GM18873 (cell line): ENCODE measurements around the gene POU3F3.

ENCODE experiments used
- ATAC-seq: cut with Tn5 transposase; IDR thresholded peaks from one replicate; pipeline ENCODE4 v1.9.1; 2021; ENCODE audit warnings: mild to moderate bottlenecking, moderate library complexity, moderate number of reproducible peaks; ENCODE audit not compliant: unreplicated experiment, low FRiP score

Gene POU3F3

GRCh38 chr2:104872866-104873688, 19.2 kb downstream of the POU3F3 start:
- peak; percentile 61 for ATAC-seq

GRCh38 chr2:104873689-104874054, 19.8 kb downstream of the POU3F3 start:
- no peak for ATAC-seq

DNA sequence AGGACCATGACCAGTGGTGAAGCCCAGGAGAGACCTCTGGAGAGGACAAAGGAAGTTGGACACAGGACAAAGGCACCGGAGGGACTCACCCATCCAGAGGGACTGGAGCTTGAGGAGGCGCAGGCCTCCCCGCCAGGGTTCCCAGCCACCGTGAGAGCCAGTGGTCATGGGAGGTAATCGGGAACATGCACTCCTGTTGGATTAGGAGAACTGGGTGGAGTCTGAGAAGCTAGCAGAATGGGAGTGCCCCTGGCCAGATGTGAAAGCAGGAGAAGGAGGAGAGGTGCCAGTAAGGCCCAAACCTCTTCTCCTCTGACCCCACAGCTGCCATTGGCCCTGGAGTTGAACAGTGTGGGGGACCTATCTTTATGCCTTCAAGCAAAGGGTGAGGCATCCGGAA, 20.3 kb downstream of the POU3F3 start:
- no peak for ATAC-seq

GRCh38 chr2:104875262-104875661, 21.3 kb downstream of the POU3F3 start:
- ATAC-seq: no peak

DNA sequence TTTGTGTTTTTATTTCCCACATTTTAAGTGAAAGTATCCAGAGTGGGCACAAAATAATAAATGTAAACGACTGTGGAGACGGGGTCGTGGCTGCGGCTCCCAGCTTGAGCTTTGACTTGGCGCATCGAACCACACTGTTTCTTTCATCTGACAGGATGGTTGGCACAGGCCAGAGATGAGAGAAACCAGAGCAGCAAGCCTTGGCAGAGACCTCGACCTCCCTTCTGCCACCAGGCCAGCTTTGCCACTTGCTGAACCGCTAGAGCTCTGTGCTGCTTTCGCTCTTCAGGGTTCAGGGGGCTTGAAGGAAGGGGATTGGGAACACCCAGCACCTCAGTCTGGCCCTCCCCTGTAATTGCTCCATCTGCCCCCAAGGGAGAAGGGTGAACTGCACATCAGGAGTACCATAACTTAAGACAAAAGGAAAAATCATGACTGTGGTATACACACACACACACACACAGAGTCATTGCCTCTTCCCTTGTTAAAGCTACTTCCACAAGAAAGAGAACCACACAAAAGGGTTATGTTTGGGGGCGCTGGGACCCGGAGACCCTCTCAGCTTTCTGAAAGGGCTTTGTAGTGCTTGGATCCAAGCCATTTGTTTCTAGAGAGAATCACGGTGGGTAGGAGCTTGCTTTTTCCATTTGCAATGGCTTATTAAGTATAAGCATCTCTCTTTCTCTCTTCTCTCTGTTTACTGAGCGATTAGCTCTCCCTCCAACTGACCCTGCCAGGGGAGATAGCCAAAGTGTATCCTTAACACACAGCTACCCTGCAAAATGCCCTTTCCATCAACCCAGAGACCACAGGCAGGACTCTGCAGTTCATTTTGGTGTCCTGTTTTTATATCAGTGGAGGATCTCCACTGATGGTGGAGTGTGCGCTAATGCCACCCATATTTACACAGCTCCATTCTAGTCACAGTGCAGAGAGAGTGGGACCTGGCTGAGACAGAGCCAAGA, 23.0 kb downstream of the POU3F3 start:
- no peak for ATAC-seq

GRCh38 chr2:104878863-104879512, 25.1 kb downstream of the POU3F3 start:
- no peak for ATAC-seq

DNA sequence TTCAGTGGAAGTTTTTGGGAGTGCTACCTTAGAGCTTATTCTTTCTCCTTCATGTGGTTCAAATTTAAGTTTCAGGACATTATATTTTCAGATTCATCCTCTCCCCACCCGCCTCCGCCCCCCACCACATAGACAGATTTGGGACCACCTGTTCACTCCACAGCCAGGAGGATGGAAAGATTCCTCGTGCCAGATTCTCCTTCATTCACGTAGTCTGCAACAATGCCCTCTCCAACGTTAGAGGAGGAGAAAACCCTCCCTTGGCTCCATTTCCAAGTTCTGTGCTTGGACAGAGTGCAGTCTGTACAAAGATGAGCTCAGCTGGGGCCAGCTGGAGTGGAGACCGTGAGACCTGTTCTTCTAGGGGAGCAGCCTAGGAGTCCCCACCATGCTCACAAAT, 26.2 kb downstream of the POU3F3 start:
- no peak for ATAC-seq

- no peak for ATAC-seq
Measured at GRCh38 chr2:104883357-104883756, 29.4 kb downstream of the POU3F3 start.

DNA sequence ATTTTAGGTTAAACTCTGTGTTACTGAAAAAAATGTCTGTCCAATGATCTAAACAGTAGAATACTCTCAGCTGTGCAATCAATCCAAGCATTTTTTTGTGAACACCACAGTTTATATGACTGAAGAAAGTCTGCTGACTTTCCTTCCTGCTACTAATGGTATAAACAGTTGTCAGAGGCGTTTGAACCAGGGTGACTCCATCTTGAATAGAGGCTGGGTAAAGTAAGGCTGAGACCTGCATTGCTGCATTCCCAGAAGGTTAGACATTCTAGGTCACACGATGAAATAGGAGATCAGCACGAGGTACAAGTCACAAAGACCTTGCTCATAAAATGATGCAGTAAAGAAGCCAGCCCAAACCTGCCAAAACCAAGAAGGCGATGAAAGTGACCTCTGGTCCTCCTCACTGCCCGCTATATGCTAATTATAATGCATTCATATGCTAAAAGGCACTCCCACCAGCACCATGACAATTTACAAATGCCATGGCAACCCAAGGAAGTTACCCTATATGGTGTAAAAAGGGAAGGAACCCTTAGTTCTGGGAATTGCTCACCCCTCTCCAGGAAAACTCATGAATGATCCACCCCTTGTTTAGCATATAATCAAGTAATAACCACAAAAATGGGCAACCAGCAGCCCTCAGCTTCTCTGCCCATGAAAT, 31.3 kb downstream of the POU3F3 start:
- ATAC-seq: no peak

GRCh38 chr2:104887676-104888075, 33.8 kb downstream of the POU3F3 start:
- no peak for ATAC-seq

GRCh38 chr2:104888489-104889258, 34.8 kb downstream of the POU3F3 start:
- no peak for ATAC-seq

DNA sequence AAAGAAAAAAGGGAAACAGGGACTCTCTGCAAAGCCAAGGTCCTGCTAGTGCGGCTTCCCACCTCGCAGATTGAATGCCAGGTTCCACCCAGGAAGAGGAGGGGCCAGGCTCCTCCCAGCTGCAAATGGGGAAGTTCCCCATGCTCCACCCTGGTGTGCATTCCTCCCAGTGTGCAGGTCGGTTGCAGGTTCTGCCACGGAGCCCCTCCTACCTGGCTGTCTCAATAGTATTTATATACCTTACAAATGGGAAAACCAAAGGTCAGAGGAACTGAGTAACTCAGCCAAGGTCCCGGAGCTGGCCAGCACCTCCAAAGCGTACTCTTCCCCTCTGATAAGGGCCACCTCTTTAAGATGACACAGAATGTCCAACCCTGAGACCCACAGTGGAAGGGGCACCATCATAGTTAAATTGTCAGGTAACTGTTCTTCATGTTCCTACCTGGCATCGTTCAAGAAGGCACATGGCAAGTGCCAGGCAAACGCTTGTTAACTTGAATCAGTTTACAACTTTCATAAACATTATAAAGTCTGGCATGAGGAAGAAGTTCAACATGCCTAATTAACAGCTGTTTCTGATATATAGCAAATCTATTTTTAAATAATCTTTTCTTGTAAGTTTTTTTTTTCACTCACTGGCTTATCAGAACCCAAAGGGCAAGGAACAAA, 35.5 kb downstream of the POU3F3 start:
- ATAC-seq: no peak

GRCh38 chr2:104889960-104890684, 36.2 kb downstream of the POU3F3 start:
- no peak for ATAC-seq

GRCh38 chr2:104890685-104891069, 36.8 kb downstream of the POU3F3 start:
- ATAC-seq: no peak

GRCh38 chr2:104891145-104891544, 37.2 kb downstream of the POU3F3 start:
- ATAC-seq: no peak

- no peak for ATAC-seq
Measured at GRCh38 chr2:104896446-104896845, 42.5 kb downstream of the POU3F3 start.

- no peak for ATAC-seq
Measured at GRCh38 chr2:104897515-104898184, 43.7 kb downstream of the POU3F3 start.

GRCh38 chr2:104900608-104901007, 46.7 kb downstream of the POU3F3 start:
- no peak for ATAC-seq
